ENCODE results near the gene SAPCD1. TPM values are rescaled to one million over a fixed set of nuclear protein-coding genes. Genes with fewer than 3 reads are reported as not detected.

SAPCD1 gene
- total and polyA plus RNA-seq, 10 of the 15 experiments (the other 5 are each of a cell fraction or from before 2014, with no cell fraction given) = 1.6 to 13.0 (median 5.4) TPM

DNA sequence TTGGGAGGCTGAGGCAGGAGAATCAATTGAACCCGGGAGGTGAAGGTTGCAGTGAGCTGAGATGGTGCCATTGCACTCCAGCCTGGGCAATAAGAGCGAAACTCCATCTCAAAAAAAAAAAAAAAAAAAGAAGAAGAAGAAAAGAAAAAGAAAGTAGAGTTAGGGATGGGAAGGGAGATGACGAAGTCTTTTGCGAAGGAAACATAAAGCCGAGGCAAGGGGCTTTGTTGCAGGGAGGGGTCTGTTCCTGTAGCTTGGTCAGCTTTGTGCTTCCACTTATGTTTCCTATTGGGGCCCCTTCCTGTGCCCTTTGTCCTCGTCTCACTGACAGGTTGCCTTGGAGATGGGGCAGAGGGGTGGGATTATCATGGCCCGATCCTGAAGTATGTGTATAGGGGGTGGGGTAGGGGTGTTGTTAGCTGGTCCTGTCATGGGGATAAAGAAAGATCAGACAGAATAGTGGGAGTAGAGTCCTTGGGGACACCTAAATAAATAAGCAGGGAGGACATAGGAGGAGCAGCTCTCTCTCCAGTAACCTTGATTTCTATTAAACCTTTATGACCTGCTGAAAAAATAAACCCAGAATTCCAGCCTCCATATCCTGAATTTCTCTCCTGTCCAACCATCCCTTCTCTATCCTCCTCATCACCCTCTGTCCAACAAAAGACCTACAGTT is 25.0 kb upstream of the SAPCD1 start:
- BruUV-seq (replicated peaks) = no TSS peak
- CTCF ChIA-PET = interaction anchor here (0.8 to 15.8 kb wide), 22 partner anchors 9 to 191 kb away, joined by 3 to 208 read pairs (median 5); partner anchors contain the start of genes ABHD16A, AIF1, ATP6V1G2 and DDAH2
- Histone ChIP-seq H3K9ac (ENCODE audit: control insufficient read depth, insufficient read depth, low read length) (peak overlapping the region; percentile 98), H3K4me1 (ENCODE audit: control insufficient read depth, insufficient read depth, low read length) (peaks cover 28% of the 10 kb centered on the region), H3K4me2 (ENCODE audit: control insufficient read depth, insufficient read depth) (peak overlapping the region; percentile 73), H4K20me1 (ENCODE audit: control insufficient read depth, insufficient read depth) (0 out of 2 replicates have a peak, but pooled peaks cover 4% of the 10 kb centered on the region), H3K79me2 (ENCODE audit: control insufficient read depth, insufficient read depth, low read length) (peaks cover 51% of the 10 kb centered on the region), H3K27me3 (replicated peaks in 1 of 2; ENCODE audit: control insufficient read depth in 2 of 2, insufficient read depth in 2 of 2, low read length in 1 of 2) (no peaks in the 10 kb centered on the region), H3K27ac (ENCODE audit: control insufficient read depth, insufficient read depth) (peak overlapping the region; percentile 99), H3K9me3 (replicated peaks; ENCODE audit: control insufficient read depth, insufficient read depth, low read length) (no peaks in the 10 kb centered on the region), H3K4me3 (peak overlapping the region; percentile 100), H3K36me3 (ENCODE audit: control insufficient read depth in 2 of 2, insufficient read depth in 2 of 2, low read length in 1 of 2) (peaks cover 6 to 10% of the 10 kb centered on the region in 2 experiments; a peak in 3 of 4 replicates), H2AFZ (ENCODE audit: control insufficient read depth, low read depth, low read length) (no peak overlapping the region)
- RAD21 ChIA-PET (ENCODE audit: unreplicated experiment) = interaction anchor here (0.6 to 6.0 kb wide), 19 partner anchors 7 to 458 kb away, joined by 3 to 53 read pairs (median 7); partner anchors contain the start of genes ABHD16A, AIF1, DDAH2 and DDX39B
- in situ Hi-C loops (cut with MboI) = no loop called here
- FAIRE-seq = no peak
- ATAC-seq = 0 out of 3 replicates have a peak, but pooled peaks have one; percentile 2
- SMC1A ChIA-PET (ENCODE audit: uncharacterized antibody, unreplicated experiment) = interaction anchor here (0.9 to 6.3 kb wide), 23 partner anchors 9 to 243 kb away, joined by 3 to 45 read pairs (median 6); partner anchors contain the start of genes ABHD16A, DDAH2, GPANK1 and HSPA1B
- 17% methylated on average over 6 of the region's 7 CpGs for WGBS (ENCODE audit: insufficient coverage, insufficient replicate concordance, low lambda C conversion rate, missing lambda C conversion rate)
- intact Hi-C loops (cut with micrococcal nuclease; ENCODE audit: unreplicated experiment) = loop anchor here (5.0 kb wide), 1 partner anchor 70 kb away; the partner anchor contains the start of genes CSNK2B and LY6G5B
- POLR2A ChIA-PET = interaction anchor here (0.6 to 9.7 kb wide), 21 partner anchors 8 to 439 kb away, joined by 3 to 158 read pairs (median 9); partner anchors contain the start of genes ABHD16A, BAG6, C6orf47 and DDAH2
- DNase-seq (ENCODE audit: low read depth, low spot score) = no peak
- TF ChIP-seq, protein P1, sequence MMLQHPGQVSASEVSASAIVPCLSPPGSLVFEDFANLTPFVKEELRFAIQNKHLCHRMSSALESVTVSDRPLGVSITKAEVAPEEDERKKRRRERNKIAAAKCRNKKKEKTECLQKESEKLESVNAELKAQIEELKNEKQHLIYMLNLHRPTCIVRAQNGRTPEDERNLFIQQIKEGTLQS (IDR thresholded peaks at IDR 0.05; ENCODE audit: borderline replicate concordance, extremely low read depth, low read depth, low read length) = no peak
- no peak for TF ChIP-seq SUPT20H (IDR thresholded peaks at IDR 0.05; ENCODE audit: borderline replicate concordance, control insufficient read depth, low read depth, low read length)
- 0 out of 2 replicates have a peak, but pooled peaks have one; percentile 31 for TF ChIP-seq HDGF (IDR thresholded peaks at IDR 0.05)
- no peak for TF ChIP-seq NR2C2 (IDR thresholded peaks at IDR 0.05; ENCODE audit: borderline replicate concordance, control insufficient read depth, insufficient read length, low read depth)
- TF ChIP-seq SP1 (IDR thresholded peaks at IDR 0.05; ENCODE audit: low read depth, low read length) = peak; percentile 33
- no peak for TF ChIP-seq ZZZ3 (IDR thresholded peaks at IDR 0.05; ENCODE audit: control insufficient read depth, insufficient read length, low read depth)
- TF ChIP-seq RAD51 (IDR thresholded peaks at IDR 0.05) = peak; percentile 17; the same call in 1 of the 2 replicates
- TF ChIP-seq GATAD2B (conservative IDR thresholded peaks at IDR 0.05; ENCODE audit: low read depth) = no peak
- TF ChIP-seq, protein P2, sequence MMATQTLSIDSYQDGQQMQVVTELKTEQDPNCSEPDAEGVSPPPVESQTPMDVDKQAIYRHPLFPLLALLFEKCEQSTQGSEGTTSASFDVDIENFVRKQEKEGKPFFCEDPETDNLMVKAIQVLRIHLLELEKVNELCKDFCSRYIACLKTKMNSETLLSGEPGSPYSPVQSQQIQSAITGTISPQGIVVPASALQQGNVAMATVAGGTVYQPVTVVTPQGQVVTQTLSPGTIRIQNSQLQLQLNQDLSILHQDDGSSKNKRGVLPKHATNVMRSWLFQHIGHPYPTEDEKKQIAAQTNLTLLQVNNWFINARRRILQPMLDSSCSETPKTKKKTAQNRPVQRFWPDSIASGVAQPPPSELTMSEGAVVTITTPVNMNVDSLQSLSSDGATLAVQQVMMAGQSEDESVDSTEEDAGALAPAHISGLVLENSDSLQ (IDR thresholded peaks at IDR 0.05) = peak; percentile 23; the same call in 1 of the 2 replicates
- peak; percentile 20; the same call in 1 of the 2 replicates for TF ChIP-seq NR2C1 (IDR thresholded peaks at IDR 0.05)
- TF ChIP-seq BMI1 (IDR thresholded peaks at IDR 0.05; ENCODE audit: borderline replicate concordance) = 0 out of 2 replicates have a peak, but pooled peaks have one; percentile 12
- TF ChIP-seq RELA (IDR thresholded peaks at IDR 0.05; ENCODE audit: borderline replicate concordance, partially characterized antibody) = no peak
- TF ChIP-seq SMARCA5 (IDR thresholded peaks at IDR 0.05) = peak; percentile 46; the same call in 1 of the 2 replicates
- TF ChIP-seq, protein P3, sequence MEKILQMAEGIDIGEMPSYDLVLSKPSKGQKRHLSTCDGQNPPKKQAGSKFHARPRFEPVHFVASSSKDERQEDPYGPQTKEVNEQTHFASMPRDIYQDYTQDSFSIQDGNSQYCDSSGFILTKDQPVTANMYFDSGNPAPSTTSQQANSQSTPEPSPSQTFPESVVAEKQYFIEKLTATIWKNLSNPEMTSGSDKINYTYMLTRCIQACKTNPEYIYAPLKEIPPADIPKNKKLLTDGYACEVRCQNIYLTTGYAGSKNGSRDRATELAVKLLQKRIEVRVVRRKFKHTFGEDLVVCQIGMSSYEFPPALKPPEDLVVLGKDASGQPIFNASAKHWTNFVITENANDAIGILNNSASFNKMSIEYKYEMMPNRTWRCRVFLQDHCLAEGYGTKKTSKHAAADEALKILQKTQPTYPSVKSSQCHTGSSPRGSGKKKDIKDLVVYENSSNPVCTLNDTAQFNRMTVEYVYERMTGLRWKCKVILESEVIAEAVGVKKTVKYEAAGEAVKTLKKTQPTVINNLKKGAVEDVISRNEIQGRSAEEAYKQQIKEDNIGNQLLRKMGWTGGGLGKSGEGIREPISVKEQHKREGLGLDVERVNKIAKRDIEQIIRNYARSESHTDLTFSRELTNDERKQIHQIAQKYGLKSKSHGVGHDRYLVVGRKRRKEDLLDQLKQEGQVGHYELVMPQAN (conservative IDR thresholded peaks at IDR 0.05) = no peak
- no peak for TF ChIP-seq BACH1 (IDR thresholded peaks at IDR 0.05; ENCODE audit: borderline replicate concordance)
- TF ChIP-seq, protein P4, sequence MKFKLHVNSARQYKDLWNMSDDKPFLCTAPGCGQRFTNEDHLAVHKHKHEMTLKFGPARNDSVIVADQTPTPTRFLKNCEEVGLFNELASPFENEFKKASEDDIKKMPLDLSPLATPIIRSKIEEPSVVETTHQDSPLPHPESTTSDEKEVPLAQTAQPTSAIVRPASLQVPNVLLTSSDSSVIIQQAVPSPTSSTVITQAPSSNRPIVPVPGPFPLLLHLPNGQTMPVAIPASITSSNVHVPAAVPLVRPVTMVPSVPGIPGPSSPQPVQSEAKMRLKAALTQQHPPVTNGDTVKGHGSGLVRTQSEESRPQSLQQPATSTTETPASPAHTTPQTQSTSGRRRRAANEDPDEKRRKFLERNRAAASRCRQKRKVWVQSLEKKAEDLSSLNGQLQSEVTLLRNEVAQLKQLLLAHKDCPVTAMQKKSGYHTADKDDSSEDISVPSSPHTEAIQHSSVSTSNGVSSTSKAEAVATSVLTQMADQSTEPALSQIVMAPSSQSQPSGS (IDR thresholded peaks at IDR 0.05; ENCODE audit: low read length) = no peak
- no peak for TF ChIP-seq JUNB (IDR thresholded peaks at IDR 0.05)
- no peak for TF ChIP-seq MEF2A (IDR thresholded peaks at IDR 0.05; ENCODE audit: insufficient read depth, low read depth, low read length)

All from GM12878 (cell line).